ENCODE results near the gene TLE2.

GRCh38 chr19:3058009-3058820 lies 29.1 kb upstream of the TLE2 start:
- TF ChIP-seq CTCF (IDR thresholded peaks at IDR 0.05; ENCODE audit: poor library complexity) (no peak), EZH2 (IDR thresholded peaks at IDR 0.05; ENCODE audit: borderline replicate concordance) (no peak), EZH2phosphoT487 (IDR thresholded peaks at IDR 0.05; ENCODE audit: low read depth, severe bottlenecking, unreplicated experiment) (no peak)
